Measurements from ENCODE around the gene RPEL1.
"Not testable (repeated sequence)": the region's sequence is repeated elsewhere in the genome, so short reads cannot be mapped to it uniquely, and the experiment has no call there.

DNA sequence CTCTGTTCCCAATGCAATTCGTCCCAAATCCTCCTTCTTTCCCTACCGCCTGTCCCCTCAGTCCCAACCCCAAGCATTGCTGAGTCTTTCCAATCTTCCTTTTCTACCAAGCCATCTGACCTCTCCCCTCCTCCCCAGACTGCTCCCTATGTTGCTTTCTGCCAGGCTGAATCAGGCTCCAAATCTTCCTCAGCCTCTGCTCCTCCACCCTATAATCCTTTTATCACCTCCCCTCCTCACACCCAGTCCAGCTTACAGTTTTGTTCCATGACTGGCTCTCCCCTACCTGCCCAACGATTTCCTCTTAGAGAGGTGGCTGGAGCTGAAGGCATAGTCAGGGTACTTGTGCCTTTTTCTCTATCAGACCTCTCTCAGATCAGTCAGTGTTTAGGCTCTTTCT is 39.0 kb upstream of the RPEL1 start:
- TF ChIP-seq, protein P1, sequence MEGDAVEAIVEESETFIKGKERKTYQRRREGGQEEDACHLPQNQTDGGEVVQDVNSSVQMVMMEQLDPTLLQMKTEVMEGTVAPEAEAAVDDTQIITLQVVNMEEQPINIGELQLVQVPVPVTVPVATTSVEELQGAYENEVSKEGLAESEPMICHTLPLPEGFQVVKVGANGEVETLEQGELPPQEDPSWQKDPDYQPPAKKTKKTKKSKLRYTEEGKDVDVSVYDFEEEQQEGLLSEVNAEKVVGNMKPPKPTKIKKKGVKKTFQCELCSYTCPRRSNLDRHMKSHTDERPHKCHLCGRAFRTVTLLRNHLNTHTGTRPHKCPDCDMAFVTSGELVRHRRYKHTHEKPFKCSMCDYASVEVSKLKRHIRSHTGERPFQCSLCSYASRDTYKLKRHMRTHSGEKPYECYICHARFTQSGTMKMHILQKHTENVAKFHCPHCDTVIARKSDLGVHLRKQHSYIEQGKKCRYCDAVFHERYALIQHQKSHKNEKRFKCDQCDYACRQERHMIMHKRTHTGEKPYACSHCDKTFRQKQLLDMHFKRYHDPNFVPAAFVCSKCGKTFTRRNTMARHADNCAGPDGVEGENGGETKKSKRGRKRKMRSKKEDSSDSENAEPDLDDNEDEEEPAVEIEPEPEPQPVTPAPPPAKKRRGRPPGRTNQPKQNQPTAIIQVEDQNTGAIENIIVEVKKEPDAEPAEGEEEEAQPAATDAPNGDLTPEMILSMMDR (IDR thresholded peaks at IDR 0.05; ENCODE audit: poor library complexity): not testable (repeated sequence)
- TF ChIP-seq EZH2 (IDR thresholded peaks at IDR 0.05; ENCODE audit: borderline replicate concordance); EZH2phosphoT487 (IDR thresholded peaks at IDR 0.05; ENCODE audit: low read depth, severe bottlenecking, unreplicated experiment): not testable (repeated sequence)
